Gastrocnemius medialis (tissue), 4 donors: ENCODE data around the gene GALNT10.

Experiments used
- CTCF ChIP-seq, 5 experiments: fragments of 450-650 bp in 3 of 5; fragments of 200-600 bp in 2 of 5; sonication (generic) in 2 of 5; IDR thresholded peaks in 4 of 5; conservative IDR thresholded peaks in 1 of 5; 1 replicate in 4 of 5; 2 replicates in 1 of 5; pipeline ENCODE4 v1.5.1; 2016 to 2019; ENCODE audit warnings: antibody characterized with exemption in 5 of 5, mild to moderate bottlenecking in 3 of 5, moderate library complexity in 3 of 5
- POLR2A ChIP-seq, 2 donors: fragments of 450-650 bp; IDR thresholded peaks; one replicate each; pipeline ENCODE4 v1.6.1; 2017; ENCODE audit warnings: antibody characterized with exemption in 2 of 2, mild to moderate bottlenecking in 2 of 2, moderate library complexity in 2 of 2

DNA sequence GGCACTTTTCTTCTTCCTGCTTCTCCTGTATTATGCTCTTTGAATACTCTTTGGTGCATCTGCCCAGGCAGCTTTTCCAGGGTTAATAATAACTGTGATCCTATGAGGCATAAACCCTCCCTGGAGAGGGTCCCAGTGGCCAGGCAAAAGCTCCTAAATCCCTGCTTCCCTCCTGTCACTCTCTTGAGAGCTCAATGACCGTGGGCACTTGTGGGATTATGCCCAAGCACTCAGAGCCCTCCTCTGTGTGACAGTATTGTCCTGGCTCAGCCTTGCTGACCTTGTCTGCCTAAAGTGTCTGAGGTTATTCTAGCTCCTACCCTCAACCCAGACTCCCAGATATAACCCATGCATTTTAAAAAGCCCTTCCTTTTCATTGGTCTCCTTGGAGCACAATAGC is 51.9 kb downstream of the GALNT10 start:
- no peak for TF ChIP-seq POLR2A (IDR thresholded peaks at IDR 0.05)
- no peak for TF ChIP-seq CTCF (IDR thresholded peaks at IDR 0.05 in 4 of 5, conservative IDR thresholded peaks at IDR 0.05 in 1 of 5)
